Measurements from ENCODE around the gene AIG1.

DNA sequence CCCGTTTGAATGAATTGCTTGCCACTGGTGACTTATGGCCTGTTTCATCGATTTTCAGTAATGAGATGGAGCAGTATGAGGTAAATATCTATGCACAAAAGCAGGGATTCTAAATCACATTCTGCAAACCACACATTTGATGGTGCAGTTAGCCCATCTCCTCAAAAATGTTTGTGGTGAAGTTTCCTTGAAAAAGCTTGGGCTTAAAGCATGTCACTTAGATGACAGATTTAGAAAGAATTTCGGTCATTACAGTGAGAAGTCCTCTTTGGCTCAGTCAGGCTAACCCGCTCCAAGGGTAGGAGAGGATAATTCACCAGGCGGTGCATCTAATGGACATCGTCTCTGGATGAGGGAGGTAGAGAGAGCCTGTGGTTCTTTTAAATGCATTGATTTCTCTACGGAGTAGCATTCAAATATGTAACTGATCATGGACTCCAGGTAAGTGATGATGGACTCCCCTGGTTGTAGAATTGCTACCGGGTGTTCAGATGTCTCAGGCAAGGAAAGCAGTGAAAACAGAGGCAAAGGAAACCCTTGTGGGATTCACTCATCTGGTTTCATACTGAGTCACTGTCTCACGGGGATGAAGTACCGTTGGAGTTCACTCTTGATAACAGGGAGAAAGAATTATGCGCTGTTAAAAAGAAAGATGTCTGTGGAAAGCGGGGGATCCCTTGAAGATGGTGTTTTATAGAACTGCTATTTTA lies 65.3 kb downstream of the AIG1 start:
- TF ChIP-seq CTCF (IDR thresholded peaks at IDR 0.05; ENCODE audit: borderline replicate concordance, extremely low read depth, low read length, poor library complexity, severe bottlenecking) (no peak), EZH2 (IDR thresholded peaks at IDR 0.05; ENCODE audit: borderline replicate concordance, low read depth, low read length, severe bottlenecking) (no peak)
